ENCODE measurements around the gene RAB40B. TPM values are rescaled to one million over a fixed set of nuclear protein-coding genes. Genes with fewer than 3 reads are reported as not detected.
A peak's percentile ranks its signal among the peaks of the same experiment; 100 is the strongest.

Gene RAB40B
- total and polyA plus RNA-seq, 2 of the 13 experiments (the other 11 are each of a cell fraction or from before 2014, with no cell fraction given) = 6.2 to 6.5 TPM

GRCh38 chr17:82647593-82648164 lies 50.8 kb downstream of the RAB40B start (continued):
- TF ChIP-seq, protein P1, sequence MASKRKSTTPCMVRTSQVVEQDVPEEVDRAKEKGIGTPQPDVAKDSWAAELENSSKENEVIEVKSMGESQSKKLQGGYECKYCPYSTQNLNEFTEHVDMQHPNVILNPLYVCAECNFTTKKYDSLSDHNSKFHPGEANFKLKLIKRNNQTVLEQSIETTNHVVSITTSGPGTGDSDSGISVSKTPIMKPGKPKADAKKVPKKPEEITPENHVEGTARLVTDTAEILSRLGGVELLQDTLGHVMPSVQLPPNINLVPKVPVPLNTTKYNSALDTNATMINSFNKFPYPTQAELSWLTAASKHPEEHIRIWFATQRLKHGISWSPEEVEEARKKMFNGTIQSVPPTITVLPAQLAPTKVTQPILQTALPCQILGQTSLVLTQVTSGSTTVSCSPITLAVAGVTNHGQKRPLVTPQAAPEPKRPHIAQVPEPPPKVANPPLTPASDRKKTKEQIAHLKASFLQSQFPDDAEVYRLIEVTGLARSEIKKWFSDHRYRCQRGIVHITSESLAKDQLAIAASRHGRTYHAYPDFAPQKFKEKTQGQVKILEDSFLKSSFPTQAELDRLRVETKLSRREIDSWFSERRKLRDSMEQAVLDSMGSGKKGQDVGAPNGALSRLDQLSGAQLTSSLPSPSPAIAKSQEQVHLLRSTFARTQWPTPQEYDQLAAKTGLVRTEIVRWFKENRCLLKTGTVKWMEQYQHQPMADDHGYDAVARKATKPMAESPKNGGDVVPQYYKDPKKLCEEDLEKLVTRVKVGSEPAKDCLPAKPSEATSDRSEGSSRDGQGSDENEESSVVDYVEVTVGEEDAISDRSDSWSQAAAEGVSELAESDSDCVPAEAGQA (IDR thresholded peaks at IDR 0.05; ENCODE audit: low read depth) = no peak
- TF ChIP-seq, protein P1 (CRISPR knock-in tag; IDR thresholded peaks at IDR 0.05; ENCODE audit: borderline replicate concordance) = peak; percentile 32; the same call in 1 of the 2 replicates
- no peak for TF ChIP-seq ZFP1 (CRISPR knock-in tag; IDR thresholded peaks at IDR 0.05)
- no peak for TF ChIP-seq ZMAT3 (CRISPR knock-in tag; conservative IDR thresholded peaks at IDR 0.05)
- TF ChIP-seq ZNF776 (CRISPR knock-in tag; IDR thresholded peaks at IDR 0.05) = no peak
- TF ChIP-seq ZNF616 (CRISPR knock-in tag; IDR thresholded peaks at IDR 0.05; ENCODE audit: low read depth) = no peak
- no peak; the same call in 1 of the 2 replicates for TF ChIP-seq SMAD1 (CRISPR knock-in tag; IDR thresholded peaks at IDR 0.05; ENCODE audit: borderline replicate concordance, low read depth)
- no peak for TF ChIP-seq RFX3 (CRISPR knock-in tag; IDR thresholded peaks at IDR 0.05)
- TF ChIP-seq MTF2 (CRISPR knock-in tag; IDR thresholded peaks at IDR 0.05; ENCODE audit: borderline replicate concordance) = 0 out of 2 replicates have a peak, but pooled peaks have one; percentile 82
- TF ChIP-seq NR2F6 (IDR thresholded peaks at IDR 0.05) = no peak
- TF ChIP-seq NR2F6 (CRISPR knock-in tag; IDR thresholded peaks at IDR 0.05) = no peak
- TF ChIP-seq PLSCR1 (CRISPR knock-in tag; IDR thresholded peaks at IDR 0.05; ENCODE audit: borderline replicate concordance) = no peak
- no peak for TF ChIP-seq E2F5 (CRISPR knock-in tag; conservative IDR thresholded peaks at IDR 0.05)
- no peak for TF ChIP-seq HMG20A (CRISPR knock-in tag; IDR thresholded peaks at IDR 0.05; ENCODE audit: borderline replicate concordance)
- no peak for TF ChIP-seq MLLT10 (CRISPR knock-in tag; IDR thresholded peaks at IDR 0.05)
- TF ChIP-seq KLF12 (CRISPR knock-in tag; IDR thresholded peaks at IDR 0.05; ENCODE audit: borderline replicate concordance) = no peak
- TF ChIP-seq TMF1 (CRISPR knock-in tag; IDR thresholded peaks at IDR 0.05; ENCODE audit: low read depth) = no peak
- TF ChIP-seq KLF16 (CRISPR knock-in tag; IDR thresholded peaks at IDR 0.05) = no peak
- TF ChIP-seq ZKSCAN5 (CRISPR knock-in tag; IDR thresholded peaks at IDR 0.05) = no peak
- no peak for TF ChIP-seq PREB (CRISPR knock-in tag; IDR thresholded peaks at IDR 0.05)
- TF ChIP-seq RARA (CRISPR knock-in tag; IDR thresholded peaks at IDR 0.05) = no peak
- no peak for TF ChIP-seq ZNF292 (CRISPR knock-in tag; IDR thresholded peaks at IDR 0.05; ENCODE audit: borderline replicate concordance, low read depth)
- TF ChIP-seq HNF4A (CRISPR knock-in tag; IDR thresholded peaks at IDR 0.05) = no peak
- TF ChIP-seq MED1 (CRISPR knock-in tag; IDR thresholded peaks at IDR 0.05) = no peak
